MM.1S (cell line): ENCODE measurements around the gene SLC17A8.

Source experiments
- DNase-seq: peaks from one replicate; pipeline ENCODE4 v3.0.0-alpha.2; 2015
- H2AFZ ChIP-seq: fragments of 300-600 bp; sonication (generic); 2 replicates; pipeline ENCODE4 v1.6.0; 2016; ENCODE audit warnings: antibody characterized with exemption, low read length
- H3F3A ChIP-seq: fragments of 300-600 bp; sonication (generic); 2 replicates; pipeline ENCODE4 v1.6.1; 2016; ENCODE audit warnings: mild to moderate bottlenecking, antibody characterized with exemption, low read length, moderate library complexity, mixed read lengths; ENCODE audit not compliant: insufficient read depth
- H3K27ac ChIP-seq: fragments of 300-600 bp; sonication (generic); 2 replicates; pipeline ENCODE4 v1.5.1; 2016; ENCODE audit warnings: mild to moderate bottlenecking, low read length
- H3K27me3 ChIP-seq: fragments of 300-600 bp; sonication (generic); replicated peaks from 2 replicates; pipeline ENCODE4 v1.6.0; 2016; ENCODE audit warnings: low read length; ENCODE audit not compliant: insufficient read depth
- H3K36me3 ChIP-seq: fragments of 300-600 bp; sonication (generic); replicated peaks from 2 replicates; pipeline ENCODE4 v1.6.1; 2016; ENCODE audit warnings: mild to moderate bottlenecking, low read length, mixed read lengths; ENCODE audit not compliant: insufficient read depth
- H3K4me1 ChIP-seq: fragments of 300-600 bp; sonication (generic); 2 replicates; pipeline ENCODE4 v1.6.1; 2016; ENCODE audit warnings: low read length, mixed read lengths
- H3K4me2 ChIP-seq: fragments of 300-600 bp; sonication (generic); 2 replicates; pipeline ENCODE4 v1.6.0; 2016; ENCODE audit warnings: low read depth, low read length
- H3K4me3 ChIP-seq: fragments of 300-600 bp; sonication (generic); 2 replicates; pipeline ENCODE4 v1.5.1; 2016; ENCODE audit warnings: low read length, mixed read lengths
- H3K79me2 ChIP-seq: fragments of 300-600 bp; sonication (generic); 2 replicates; pipeline ENCODE4 v1.6.1; 2016; ENCODE audit warnings: mixed run types, low read length, mixed read lengths
- H3K9ac ChIP-seq: fragments of 300-600 bp; sonication (generic); 2 replicates; pipeline ENCODE4 v1.6.1; 2016; ENCODE audit warnings: low read length, mixed read lengths
- H3K9me2 ChIP-seq: fragments of 300-600 bp; sonication (generic); replicated peaks from 2 replicates; pipeline ENCODE4 v1.6.1; 2016; ENCODE audit warnings: mild to moderate bottlenecking, low read length, mixed read lengths; ENCODE audit not compliant: insufficient read depth
- H3K9me3 ChIP-seq: fragments of 300-600 bp; sonication (generic); replicated peaks from 2 replicates; pipeline ENCODE4 v1.6.1; 2016; ENCODE audit warnings: mild to moderate bottlenecking, low read length, mixed read lengths; ENCODE audit not compliant: insufficient read depth
- H4K20me1 ChIP-seq: fragments of 300-600 bp; sonication (generic); 2 replicates; pipeline ENCODE4 v1.6.1; 2016; ENCODE audit warnings: mild to moderate bottlenecking, low read length, moderate library complexity, mixed read lengths; ENCODE audit not compliant: insufficient read depth
- CTCF ChIP-seq: fragments of 300-600 bp; sonication (generic); IDR thresholded peaks from 2 replicates; pipeline ENCODE4 v1.5.1; 2016; ENCODE audit warnings: antibody characterized with exemption, low read length, mixed read lengths
- EZH2 ChIP-seq: fragments of 300-600 bp; sonication (generic); optimal IDR thresholded peaks from 2 replicates; pipeline ENCODE3; 2017; ENCODE audit warnings: low read depth, mild to moderate bottlenecking, antibody characterized with exemption, low read length, mixed read lengths
- EZH2phosphoT487 ChIP-seq: fragments of 300-600 bp; sonication (generic); IDR thresholded peaks from 2 replicates; pipeline ENCODE4 v1.6.1; 2018; ENCODE audit warnings: antibody characterized with exemption, low read length

The SLC17A8 gene

GRCh38 chr12:100324498-100324897, 32.4 kb upstream of the SLC17A8 start:
- TF ChIP-seq EZH2 (no peak), CTCF (no peak)
- no peaks in the 10 kb centered on the region for H3K79me2 ChIP-seq
- peak overlapping the region; percentile 31; the same call in 1 of the 2 replicates for H3K27ac ChIP-seq
- no peak overlapping the region for H3K4me2 ChIP-seq
- H3F3A ChIP-seq = peaks cover 12% of the 10 kb centered on the region; the same call in 1 of the 2 replicates
- no peaks in the 10 kb centered on the region for H3K36me3 ChIP-seq
- no peak overlapping the region for H3K9ac ChIP-seq
- peaks cover 23% of the 10 kb centered on the region for H3K4me1 ChIP-seq
- H3K9me2 ChIP-seq = no peaks in the 10 kb centered on the region
- H3K27me3 ChIP-seq = no peaks in the 10 kb centered on the region
- H3K9me3 ChIP-seq = no peaks in the 10 kb centered on the region
- DNase-seq = peak; percentile 26
- H2AFZ ChIP-seq = no peak overlapping the region
- H3K4me3 ChIP-seq = no peak overlapping the region
- H4K20me1 ChIP-seq = no peaks in the 10 kb centered on the region

GRCh38 chr12:100326208-100326607, 30.7 kb upstream of the SLC17A8 start:
- Histone ChIP-seq H2AFZ (no peak overlapping the region), H3K9ac (no peak overlapping the region), H4K20me1 (no peaks in the 10 kb centered on the region), H3K9me2 (no peaks in the 10 kb centered on the region), H3K27ac (no peak overlapping the region), H3K79me2 (no peaks in the 10 kb centered on the region), H3K4me2 (no peak overlapping the region), H3K4me3 (no peak overlapping the region), H3K27me3 (no peaks in the 10 kb centered on the region), H3K36me3 (no peaks in the 10 kb centered on the region), H3K9me3 (no peaks in the 10 kb centered on the region), H3K4me1 (peaks cover 33% of the 10 kb centered on the region), H3F3A (peaks cover 19% of the 10 kb centered on the region; the same call in 1 of the 2 replicates)
- TF ChIP-seq EZH2 (no peak), CTCF (no peak), EZH2phosphoT487 (no peak)
- no peak for DNase-seq

- Histone ChIP-seq H4K20me1 (no peaks in the 10 kb centered on the region), H3K4me1 (peaks cover 22% of the 10 kb centered on the region), H2AFZ (no peak overlapping the region), H3K27ac (peak overlapping the region; percentile 74; the same call in 1 of the 2 replicates), H3K9me3 (no peaks in the 10 kb centered on the region), H3K4me3 (no peak overlapping the region), H3K9me2 (no peaks in the 10 kb centered on the region), H3K9ac (no peak overlapping the region), H3F3A (peaks cover 13% of the 10 kb centered on the region; the same call in 1 of the 2 replicates), H3K4me2 (peak overlapping the region; percentile 12; the same call in 1 of the 2 replicates), H3K36me3 (no peaks in the 10 kb centered on the region), H3K79me2 (no peaks in the 10 kb centered on the region), H3K27me3 (no peaks in the 10 kb centered on the region)
- DNase-seq = peak; percentile 86
- no peak for TF ChIP-seq CTCF
- TF ChIP-seq EZH2phosphoT487 = no peak
- TF ChIP-seq EZH2 = no peak
Measured at GRCh38 chr12:100329800-100330199, 27.1 kb upstream of the SLC17A8 start.
